Endothelial cell of umbilical vein (primary cell): ENCODE data around the gene ROBO4. TPM values are rescaled to one million over a fixed set of nuclear protein-coding genes. Genes with fewer than 3 reads are reported as not detected.

ENCODE experiments used
- BruUV-seq: library from RNA; stranded (reverse); fragments of 400-500 nt; replicated peaks from 2 replicates; lab custom pipeline; 2021; lab: Mats Ljungman, UMichigan
- CTCF ChIA-PET: fragments of 300-600, 350-600 bp; sonication (Branson Sonifier 250); formaldehyde crosslinking; loops from one replicate; lab custom pipeline; 2021; ENCODE audit warnings: antibody characterized with exemption, inconsistent platforms; lab: Charles Lee
- POLR2A ChIA-PET: fragments of 300-600, 350-600 bp; sonication (Branson Sonifier 250); formaldehyde crosslinking; loops from one replicate; lab custom pipeline; 2021; ENCODE audit warnings: antibody characterized with exemption, inconsistent platforms; lab: Charles Lee
- DNase-seq: peaks from one replicate; pipeline ENCODE4 v3.0.0-alpha.2; 2011; ENCODE audit warnings: low read depth, low spot score
- FAIRE-seq: peaks from 2 replicates; lab custom pipeline; 2011; peaks lifted over from hg19 to GRCh38; lab: Jason Lieb, UNC
- H2AFZ ChIP-seq: 2 replicates; pipeline ENCODE4 v1.6.0; 2012; ENCODE audit warnings: low read depth, low read length, control low read depth, inconsistent platforms
- H3K27ac ChIP-seq: 2 replicates; pipeline ENCODE4 v1.5.1; 2011; ENCODE audit warnings: low read depth, mild to moderate bottlenecking, control low read depth, low read length, moderate library complexity; ENCODE audit not compliant: insufficient read depth
- H3K27me3 ChIP-seq, 2 experiments: 2 replicates each; pipeline versions ENCODE4 v1.6.0 to v1.6.1; 2011; ENCODE audit warnings: low read length in 2 of 2, mixed read lengths in 1 of 2; ENCODE audit not compliant: control insufficient read depth in 2 of 2, insufficient read depth in 2 of 2
- H3K36me3 ChIP-seq, 2 experiments: 2 replicates in 1 of 2; 3 replicates in 1 of 2; pipeline ENCODE4 v1.5.1; 2011; ENCODE audit warnings: low read length in 2 of 2, mild to moderate bottlenecking in 1 of 2, moderate library complexity in 1 of 2; ENCODE audit not compliant: control insufficient read depth in 2 of 2, insufficient read depth in 2 of 2; ENCODE audit errors: extremely low read depth in 1 of 2
- H3K4me1 ChIP-seq: 3 replicates; pipeline ENCODE4 v1.5.1; 2011; ENCODE audit warnings: mild to moderate bottlenecking, low read length; ENCODE audit not compliant: control insufficient read depth, insufficient read depth; ENCODE audit errors: extremely low read depth
- H3K4me2 ChIP-seq: 2 replicates; pipeline ENCODE4 v1.6.1; 2011; ENCODE audit warnings: low read length, control low read depth, mixed read lengths; ENCODE audit not compliant: insufficient read depth
- H3K4me3 ChIP-seq, 3 experiments: fragments of 200-600 bp in 1 of 3; sonication (generic), shearing (Covaris generic) in 1 of 3; replicated peaks in 1 of 3; 2 replicates each; pipeline ENCODE4 v1.5.1; 2011 to 2016; ENCODE audit warnings: control low read depth in 3 of 3, low read length in 3 of 3, mild to moderate bottlenecking in 2 of 3, inconsistent platforms in 1 of 3, low read depth in 1 of 3, moderate library complexity in 1 of 3; ENCODE audit not compliant: insufficient read depth in 1 of 3
- H3K79me2 ChIP-seq: 2 replicates; pipeline ENCODE4 v1.6.0; 2012; ENCODE audit warnings: low read length, inconsistent platforms; ENCODE audit not compliant: control insufficient read depth, insufficient read depth
- H3K9ac ChIP-seq: replicated peaks from 2 replicates; pipeline ENCODE3; 2011; ENCODE audit warnings: low read length, control low read depth; ENCODE audit not compliant: insufficient read depth; ENCODE audit errors: extremely low read depth
- H3K9me1 ChIP-seq: replicated peaks from 3 replicates; pipeline ENCODE4 v1.6.0; 2011; ENCODE audit warnings: mild to moderate bottlenecking, low read length; ENCODE audit not compliant: control insufficient read depth, insufficient read depth; ENCODE audit errors: extremely low read depth
- H3K9me3 ChIP-seq: replicated peaks from 2 replicates; pipeline ENCODE4 v1.5.1; 2012; ENCODE audit warnings: low read length, inconsistent platforms; ENCODE audit not compliant: control insufficient read depth, insufficient read depth
- H4K20me1 ChIP-seq: replicated peaks from 2 replicates; pipeline ENCODE3; 2011; ENCODE audit warnings: mild to moderate bottlenecking, low read length; ENCODE audit not compliant: control insufficient read depth, insufficient read depth; ENCODE audit errors: extremely low read depth
- EZH2 ChIP-seq: IDR thresholded peaks from 2 replicates; pipeline ENCODE4 v1.6.1; 2012; ENCODE audit warnings: borderline replicate concordance, low read depth, mild to moderate bottlenecking, moderate library complexity, low read length, inconsistent platforms; ENCODE audit not compliant: severe bottlenecking
- FOS ChIP-seq: IDR thresholded peaks from 2 replicates; pipeline ENCODE4 v1.6.1; 2011; ENCODE audit warnings: mild to moderate bottlenecking, low read length, moderate library complexity, borderline replicate concordance; ENCODE audit not compliant: insufficient read depth
- GATA2 ChIP-seq: IDR thresholded peaks from 2 replicates; pipeline ENCODE4 v1.7.0; 2011; ENCODE audit warnings: low read depth, mild to moderate bottlenecking, moderate library complexity, mixed read lengths, low read length; ENCODE audit not compliant: insufficient read length, insufficient read depth
- JUN ChIP-seq: IDR thresholded peaks from 2 replicates; pipeline ENCODE4 v1.6.1; 2011; ENCODE audit warnings: borderline replicate concordance, low read depth; ENCODE audit not compliant: insufficient read length, insufficient read depth
- MYC ChIP-seq: IDR thresholded peaks from one replicate; pipeline ENCODE4 v1.6.1; 2011; ENCODE audit warnings: mild to moderate bottlenecking, low read depth, low read length
- POLR2A ChIP-seq: IDR thresholded peaks from 2 replicates; pipeline ENCODE4 v1.6.1; 2012; ENCODE audit warnings: low read depth, mild to moderate bottlenecking, control low read depth, low read length
- POLR2AphosphoS5 ChIP-seq: IDR thresholded peaks from 2 replicates; pipeline ENCODE4 v1.6.1; 2012; ENCODE audit warnings: low read depth, mild to moderate bottlenecking, control low read depth, low read length, moderate library complexity; ENCODE audit not compliant: insufficient read depth
- dilution Hi-C: fragments of 300-500 bp; cut with MboI; formaldehyde crosslinking; loops from one replicate; pipeline ENCODE4 v1.15.0; 2019; ENCODE audit warnings: low sequenced_read_pairs; ENCODE audit not compliant: extremely low pct_ligation_motif_present
- intact Hi-C: fragments of 100-400 bp; cut with micrococcal nuclease; formaldehyde crosslinking; loops from one replicate; pipeline ENCODE4 v1.10.0; 2022
- polyA plus RNA-seq, 4 experiments: library from polyadenylated mRNA; depleted of rRNA in 3 of 4; stranded (reverse) in 3 of 4; unstranded in 1 of 4; fragments of >200 nt; gene quantifications; 2 replicates each; pipeline versions ENCODE4 v1.2.1 to v1.2.3, GENCODE V29; 2011 to 2012; ENCODE audit warnings: missing spikeins in 1 of 4
- total RNA-seq: library from RNA; stranded (reverse); gene quantifications from 2 replicates; pipeline ENCODE4 v1.2.3, GENCODE V29; 2021
- TF ChIP-seq, protein P1 (sequence below): IDR thresholded peaks from 2 replicates; pipeline ENCODE4 v1.6.1; 2011; ENCODE audit not compliant: insufficient read depth, insufficient read length
- TF ChIP-seq, protein P2 (sequence below), 2 donors: IDR thresholded peaks; 1 replicate in 1 of 2; 2 replicates in 1 of 2; pipeline ENCODE4 v1.5.1; 2011; ENCODE audit warnings: low read length in 2 of 2, mild to moderate bottlenecking in 2 of 2, moderate library complexity in 2 of 2, control low read depth in 1 of 2, inconsistent platforms in 1 of 2, low read depth in 1 of 2; ENCODE audit not compliant: insufficient read depth in 1 of 2; ENCODE audit errors: extremely low read depth in 1 of 2

The ROBO4 gene
- total and polyA plus RNA-seq, 2 donors (not counting 3 experiments of a cell fraction or from before 2014, with no cell fraction given): 260 to 474 TPM

DNA sequence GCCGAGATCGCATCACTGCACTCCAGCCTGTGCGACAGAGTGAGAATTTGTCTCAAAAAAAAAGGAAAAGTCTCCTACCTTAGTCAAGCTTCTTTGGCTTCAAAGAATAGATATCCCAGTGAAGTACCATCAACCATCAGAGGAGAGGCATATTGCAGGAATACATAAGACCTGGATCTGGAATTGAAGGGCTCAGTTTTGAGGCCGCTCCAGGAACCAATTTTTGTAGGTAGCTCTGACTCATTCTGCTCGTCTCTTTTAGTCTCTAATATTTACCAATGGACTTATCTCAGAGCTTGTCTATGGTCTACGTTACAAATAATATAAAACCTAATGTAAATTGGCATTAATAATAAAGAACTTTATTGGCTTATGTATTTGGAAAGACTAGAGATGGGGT lies 48.2 kb upstream of the ROBO4 start:
- H4K20me1 ChIP-seq: no peaks in the 10 kb centered on the region
- no peak overlapping the region for H3K9ac ChIP-seq
- H2AFZ ChIP-seq: no peak overlapping the region
- H3K9me1 ChIP-seq: no peaks in the 10 kb centered on the region
- no peak overlapping the region for H3K4me3 ChIP-seq
- FAIRE-seq (no peak), DNase-seq (no peak)
- no TSS peak for BruUV-seq
- no peaks in the 10 kb centered on the region for H3K36me3 ChIP-seq
- POLR2A ChIA-PET: no interaction called here
- CTCF ChIA-PET: interaction anchor here (1.0 kb wide), 1 partner anchor 69 kb away, joined by 3 read pairs; no protein-coding TSS in a partner anchor
- H3K27me3 ChIP-seq: no peaks in the 10 kb centered on the region
- no peak for TF ChIP-seq POLR2A
- no peak for TF ChIP-seq MYC
- no peak for TF ChIP-seq EZH2
- TF ChIP-seq, protein P1, sequence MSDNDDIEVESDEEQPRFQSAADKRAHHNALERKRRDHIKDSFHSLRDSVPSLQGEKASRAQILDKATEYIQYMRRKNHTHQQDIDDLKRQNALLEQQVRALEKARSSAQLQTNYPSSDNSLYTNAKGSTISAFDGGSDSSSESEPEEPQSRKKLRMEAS: no peak
- TF ChIP-seq, protein P2, sequence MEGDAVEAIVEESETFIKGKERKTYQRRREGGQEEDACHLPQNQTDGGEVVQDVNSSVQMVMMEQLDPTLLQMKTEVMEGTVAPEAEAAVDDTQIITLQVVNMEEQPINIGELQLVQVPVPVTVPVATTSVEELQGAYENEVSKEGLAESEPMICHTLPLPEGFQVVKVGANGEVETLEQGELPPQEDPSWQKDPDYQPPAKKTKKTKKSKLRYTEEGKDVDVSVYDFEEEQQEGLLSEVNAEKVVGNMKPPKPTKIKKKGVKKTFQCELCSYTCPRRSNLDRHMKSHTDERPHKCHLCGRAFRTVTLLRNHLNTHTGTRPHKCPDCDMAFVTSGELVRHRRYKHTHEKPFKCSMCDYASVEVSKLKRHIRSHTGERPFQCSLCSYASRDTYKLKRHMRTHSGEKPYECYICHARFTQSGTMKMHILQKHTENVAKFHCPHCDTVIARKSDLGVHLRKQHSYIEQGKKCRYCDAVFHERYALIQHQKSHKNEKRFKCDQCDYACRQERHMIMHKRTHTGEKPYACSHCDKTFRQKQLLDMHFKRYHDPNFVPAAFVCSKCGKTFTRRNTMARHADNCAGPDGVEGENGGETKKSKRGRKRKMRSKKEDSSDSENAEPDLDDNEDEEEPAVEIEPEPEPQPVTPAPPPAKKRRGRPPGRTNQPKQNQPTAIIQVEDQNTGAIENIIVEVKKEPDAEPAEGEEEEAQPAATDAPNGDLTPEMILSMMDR (IDR thresholded peaks at IDR 0.05; ENCODE audit: extremely low read depth in 1 of 2, insufficient read depth in 1 of 2, low read depth in 1 of 2, low read length in 2 of 2): no peak
- TF ChIP-seq FOS: no peak
- TF ChIP-seq POLR2AphosphoS5: no peak
- no peak for TF ChIP-seq GATA2
- TF ChIP-seq JUN: no peak
- intact Hi-C loops (no loop called here), dilution Hi-C loops (no loop called here)
- H3K9me3 ChIP-seq: no peaks in the 10 kb centered on the region
- H3K4me2 ChIP-seq: no peak overlapping the region
- no peaks in the 10 kb centered on the region for H3K79me2 ChIP-seq
- no peaks in the 10 kb centered on the region for H3K4me1 ChIP-seq
- H3K27ac ChIP-seq: no peak overlapping the region
